Gastrocnemius medialis (tissue), 4 donors: ENCODE measurements around the gene TYW5.

Source experiments
- CTCF ChIP-seq, 5 experiments: fragments of 450-650 bp in 3 of 5; fragments of 200-600 bp in 2 of 5; sonication (generic) in 2 of 5; IDR thresholded peaks in 4 of 5; conservative IDR thresholded peaks in 1 of 5; 1 replicate in 4 of 5; 2 replicates in 1 of 5; pipeline ENCODE4 v1.5.1; 2016 to 2019; ENCODE audit warnings: antibody characterized with exemption in 5 of 5, mild to moderate bottlenecking in 3 of 5, moderate library complexity in 3 of 5
- POLR2A ChIP-seq, 2 donors: fragments of 450-650 bp; IDR thresholded peaks; one replicate each; pipeline ENCODE4 v1.6.1; 2017; ENCODE audit warnings: antibody characterized with exemption in 2 of 2, mild to moderate bottlenecking in 2 of 2, moderate library complexity in 2 of 2

DNA sequence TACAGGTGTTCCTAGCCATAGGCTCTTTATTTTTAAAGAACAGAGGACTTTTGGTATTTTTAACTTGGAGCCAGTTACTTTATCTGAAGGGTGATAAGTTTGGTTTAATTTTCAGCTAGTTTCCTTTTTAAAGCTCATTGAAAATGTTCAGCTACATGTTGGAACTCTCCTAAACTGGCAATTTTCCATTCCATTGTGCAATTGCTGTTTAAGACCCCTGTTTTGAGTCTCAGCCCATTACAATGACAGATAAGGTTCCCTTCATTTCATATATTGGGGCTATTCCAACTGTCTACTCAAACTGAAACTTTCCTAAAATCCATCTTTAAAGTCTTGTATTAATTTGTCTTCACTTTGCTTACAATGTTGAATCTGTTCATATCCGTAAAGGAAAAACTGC is 11.7 kb upstream of the TYW5 start:
- no peak for TF ChIP-seq CTCF (IDR thresholded peaks at IDR 0.05 in 4 of 5, conservative IDR thresholded peaks at IDR 0.05 in 1 of 5)
- no peak for TF ChIP-seq POLR2A (IDR thresholded peaks at IDR 0.05)
